ENCODE results near the gene CALML5.

Gene CALML5

GRCh38 chr10:5496261-5497250, 2.8 kb downstream of the CALML5 start:
- Histone ChIP-seq H3K27me3 (ENCODE audit: insufficient read depth, poor library complexity, severe bottlenecking) (no peaks in the 10 kb centered on the region), H3K4me3 (replicated peaks; ENCODE audit: insufficient read depth, low read length) (no peak overlapping the region), H3K27ac (replicated peaks) (no peak overlapping the region)
- no peak for DNase-seq (ENCODE audit: low read depth in 1 of 2, low spot score in 1 of 2)
- TF ChIP-seq SPI1 (IDR thresholded peaks at IDR 0.05; ENCODE audit: borderline replicate concordance, low read depth) = no peak
- TF ChIP-seq, protein P1, sequence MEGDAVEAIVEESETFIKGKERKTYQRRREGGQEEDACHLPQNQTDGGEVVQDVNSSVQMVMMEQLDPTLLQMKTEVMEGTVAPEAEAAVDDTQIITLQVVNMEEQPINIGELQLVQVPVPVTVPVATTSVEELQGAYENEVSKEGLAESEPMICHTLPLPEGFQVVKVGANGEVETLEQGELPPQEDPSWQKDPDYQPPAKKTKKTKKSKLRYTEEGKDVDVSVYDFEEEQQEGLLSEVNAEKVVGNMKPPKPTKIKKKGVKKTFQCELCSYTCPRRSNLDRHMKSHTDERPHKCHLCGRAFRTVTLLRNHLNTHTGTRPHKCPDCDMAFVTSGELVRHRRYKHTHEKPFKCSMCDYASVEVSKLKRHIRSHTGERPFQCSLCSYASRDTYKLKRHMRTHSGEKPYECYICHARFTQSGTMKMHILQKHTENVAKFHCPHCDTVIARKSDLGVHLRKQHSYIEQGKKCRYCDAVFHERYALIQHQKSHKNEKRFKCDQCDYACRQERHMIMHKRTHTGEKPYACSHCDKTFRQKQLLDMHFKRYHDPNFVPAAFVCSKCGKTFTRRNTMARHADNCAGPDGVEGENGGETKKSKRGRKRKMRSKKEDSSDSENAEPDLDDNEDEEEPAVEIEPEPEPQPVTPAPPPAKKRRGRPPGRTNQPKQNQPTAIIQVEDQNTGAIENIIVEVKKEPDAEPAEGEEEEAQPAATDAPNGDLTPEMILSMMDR (IDR thresholded peaks at IDR 0.05; ENCODE audit: insufficient read depth, low read length) = no peak
- TF ChIP-seq, protein P2, sequence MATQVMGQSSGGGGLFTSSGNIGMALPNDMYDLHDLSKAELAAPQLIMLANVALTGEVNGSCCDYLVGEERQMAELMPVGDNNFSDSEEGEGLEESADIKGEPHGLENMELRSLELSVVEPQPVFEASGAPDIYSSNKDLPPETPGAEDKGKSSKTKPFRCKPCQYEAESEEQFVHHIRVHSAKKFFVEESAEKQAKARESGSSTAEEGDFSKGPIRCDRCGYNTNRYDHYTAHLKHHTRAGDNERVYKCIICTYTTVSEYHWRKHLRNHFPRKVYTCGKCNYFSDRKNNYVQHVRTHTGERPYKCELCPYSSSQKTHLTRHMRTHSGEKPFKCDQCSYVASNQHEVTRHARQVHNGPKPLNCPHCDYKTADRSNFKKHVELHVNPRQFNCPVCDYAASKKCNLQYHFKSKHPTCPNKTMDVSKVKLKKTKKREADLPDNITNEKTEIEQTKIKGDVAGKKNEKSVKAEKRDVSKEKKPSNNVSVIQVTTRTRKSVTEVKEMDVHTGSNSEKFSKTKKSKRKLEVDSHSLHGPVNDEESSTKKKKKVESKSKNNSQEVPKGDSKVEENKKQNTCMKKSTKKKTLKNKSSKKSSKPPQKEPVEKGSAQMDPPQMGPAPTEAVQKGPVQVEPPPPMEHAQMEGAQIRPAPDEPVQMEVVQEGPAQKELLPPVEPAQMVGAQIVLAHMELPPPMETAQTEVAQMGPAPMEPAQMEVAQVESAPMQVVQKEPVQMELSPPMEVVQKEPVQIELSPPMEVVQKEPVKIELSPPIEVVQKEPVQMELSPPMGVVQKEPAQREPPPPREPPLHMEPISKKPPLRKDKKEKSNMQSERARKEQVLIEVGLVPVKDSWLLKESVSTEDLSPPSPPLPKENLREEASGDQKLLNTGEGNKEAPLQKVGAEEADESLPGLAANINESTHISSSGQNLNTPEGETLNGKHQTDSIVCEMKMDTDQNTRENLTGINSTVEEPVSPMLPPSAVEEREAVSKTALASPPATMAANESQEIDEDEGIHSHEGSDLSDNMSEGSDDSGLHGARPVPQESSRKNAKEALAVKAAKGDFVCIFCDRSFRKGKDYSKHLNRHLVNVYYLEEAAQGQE (IDR thresholded peaks at IDR 0.05; ENCODE audit: insufficient replicate concordance, low read depth) = no peak
- TF ChIP-seq GABPA (IDR thresholded peaks at IDR 0.05; ENCODE audit: low read depth) = no peak
- no peak for TF ChIP-seq POLR2AphosphoS5 (IDR thresholded peaks at IDR 0.05; ENCODE audit: low read depth)

DNA sequence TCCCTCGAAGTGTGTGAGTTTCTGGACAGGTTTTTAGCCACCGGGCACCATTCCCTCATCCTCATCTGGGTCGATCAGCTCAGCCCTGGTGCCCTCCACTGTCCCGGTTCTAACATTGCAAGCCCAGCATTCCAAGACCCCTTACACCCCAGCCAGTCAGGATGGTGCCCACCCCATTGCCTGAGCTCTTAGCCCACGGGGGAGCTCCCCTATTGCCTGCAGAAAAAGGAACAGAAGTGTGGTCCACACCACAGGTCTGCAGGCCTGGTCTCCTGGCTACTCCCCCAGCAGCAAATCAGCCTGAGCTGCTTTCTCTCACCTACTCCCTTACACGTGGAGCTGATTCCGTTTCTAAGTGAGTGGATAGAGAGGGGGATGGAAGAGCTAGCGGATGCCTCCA, 4.8 kb downstream of the CALML5 start:
- Histone ChIP-seq H3K27ac (replicated peaks) (no peak overlapping the region), H3K27me3 (ENCODE audit: insufficient read depth, poor library complexity, severe bottlenecking) (no peaks in the 10 kb centered on the region), H3K4me3 (replicated peaks; ENCODE audit: insufficient read depth, low read length) (no peak overlapping the region)
- DNase-seq (ENCODE audit: low read depth in 1 of 2, low spot score in 1 of 2) = no peak
- TF ChIP-seq SPI1 (IDR thresholded peaks at IDR 0.05; ENCODE audit: borderline replicate concordance, low read depth) = no peak
- no peak for TF ChIP-seq POLR2AphosphoS5 (IDR thresholded peaks at IDR 0.05; ENCODE audit: low read depth)
- TF ChIP-seq GABPA (IDR thresholded peaks at IDR 0.05; ENCODE audit: low read depth) = no peak
- TF ChIP-seq, protein P2 (IDR thresholded peaks at IDR 0.05; ENCODE audit: insufficient replicate concordance, low read depth) = no peak
- TF ChIP-seq, protein P1 (IDR thresholded peaks at IDR 0.05; ENCODE audit: insufficient read depth, low read length) = no peak

GRCh38 chr10:5493691-5494090, 5.7 kb downstream of the CALML5 start:
- no peak for DNase-seq (ENCODE audit: low read depth in 1 of 2, low spot score in 1 of 2)
- Histone ChIP-seq H3K27ac (replicated peaks) (no peak overlapping the region), H3K4me3 (replicated peaks; ENCODE audit: insufficient read depth, low read length) (no peak overlapping the region), H3K27me3 (ENCODE audit: insufficient read depth, poor library complexity, severe bottlenecking) (no peaks in the 10 kb centered on the region)
- no peak for TF ChIP-seq POLR2AphosphoS5 (IDR thresholded peaks at IDR 0.05; ENCODE audit: low read depth)
- TF ChIP-seq, protein P2 (IDR thresholded peaks at IDR 0.05; ENCODE audit: insufficient replicate concordance, low read depth) = no peak
- TF ChIP-seq GABPA (IDR thresholded peaks at IDR 0.05; ENCODE audit: low read depth) = no peak
- TF ChIP-seq SPI1 (IDR thresholded peaks at IDR 0.05; ENCODE audit: borderline replicate concordance, low read depth) = no peak
- TF ChIP-seq, protein P1 (IDR thresholded peaks at IDR 0.05; ENCODE audit: insufficient read depth, low read length) = no peak
